Measurements from ENCODE around the gene POLR2J.
"Not testable (repeated sequence)": the region's sequence is repeated elsewhere in the genome, so short reads cannot be mapped to it uniquely, and the experiment has no call there.

POLR2J gene

DNA sequence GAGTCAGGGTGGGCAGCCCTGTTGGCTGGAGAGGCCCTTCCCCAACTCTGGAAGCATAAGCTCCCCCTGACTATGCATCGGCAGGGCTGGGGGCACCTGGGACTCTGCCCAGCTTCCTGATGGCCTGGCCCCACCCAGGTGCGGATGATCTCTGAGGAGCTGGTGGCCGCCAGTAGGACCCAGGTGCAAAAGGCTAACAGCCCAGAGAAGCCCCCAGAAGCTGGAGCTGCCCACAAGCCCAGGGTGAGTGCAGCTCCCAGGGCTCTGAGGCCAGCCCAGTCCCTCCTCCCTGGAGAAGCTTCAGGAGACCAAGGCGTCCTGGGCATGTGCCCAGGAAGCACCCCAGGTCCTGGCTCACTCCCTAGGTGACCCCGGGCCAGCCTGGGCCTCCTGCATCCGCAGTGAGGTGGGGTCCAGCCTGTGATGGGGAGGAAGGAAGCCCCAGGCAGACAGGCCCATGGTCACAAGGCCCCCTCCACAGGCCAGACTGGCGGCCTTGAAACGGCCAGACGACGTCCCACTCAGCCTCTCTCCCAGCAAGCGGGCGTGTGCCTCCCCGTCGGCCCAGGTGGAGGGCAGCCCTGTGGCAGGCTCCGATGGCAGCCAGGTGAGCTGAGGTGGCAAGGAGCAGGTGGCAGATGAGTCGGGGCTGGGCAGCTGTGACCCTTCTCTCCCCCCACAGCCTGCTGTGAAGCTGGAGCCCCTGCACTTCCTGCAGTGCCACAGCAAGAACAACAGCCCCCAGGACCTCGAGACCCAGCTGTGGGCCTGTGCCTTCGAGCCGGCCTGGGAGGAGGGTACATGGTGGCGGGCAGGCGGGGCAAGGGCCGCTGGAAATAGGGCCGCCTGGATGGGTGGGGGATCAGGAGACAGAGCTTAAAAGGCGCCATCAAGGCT is 10.9 kb downstream of the POLR2J start:
- in situ Hi-C loops (cut with MboI; ENCODE audit: low sequenced_read_pairs) = no loop called here

DNA sequence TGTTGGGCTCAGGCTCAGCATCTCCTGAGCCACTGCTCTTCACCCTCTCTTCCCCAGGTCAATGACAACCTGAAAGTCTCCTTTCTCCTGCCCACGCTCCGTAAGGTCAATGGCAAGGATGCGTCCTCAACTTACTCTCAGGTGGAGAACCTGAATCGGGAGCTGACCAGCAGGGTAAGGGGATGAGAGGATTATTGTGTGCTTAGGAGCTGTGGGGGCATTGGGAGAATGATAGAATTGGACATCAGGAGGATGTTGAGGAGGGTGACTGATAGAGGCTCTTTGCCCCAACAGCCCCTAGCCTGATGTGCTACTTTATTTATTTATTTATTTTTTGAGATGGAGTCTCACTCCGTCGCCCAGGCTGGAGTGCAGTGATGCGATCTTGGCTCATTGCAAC is 12.6 kb downstream of the POLR2J start:
- in situ Hi-C loops (cut with MboI; ENCODE audit: low sequenced_read_pairs) = no loop called here

DNA sequence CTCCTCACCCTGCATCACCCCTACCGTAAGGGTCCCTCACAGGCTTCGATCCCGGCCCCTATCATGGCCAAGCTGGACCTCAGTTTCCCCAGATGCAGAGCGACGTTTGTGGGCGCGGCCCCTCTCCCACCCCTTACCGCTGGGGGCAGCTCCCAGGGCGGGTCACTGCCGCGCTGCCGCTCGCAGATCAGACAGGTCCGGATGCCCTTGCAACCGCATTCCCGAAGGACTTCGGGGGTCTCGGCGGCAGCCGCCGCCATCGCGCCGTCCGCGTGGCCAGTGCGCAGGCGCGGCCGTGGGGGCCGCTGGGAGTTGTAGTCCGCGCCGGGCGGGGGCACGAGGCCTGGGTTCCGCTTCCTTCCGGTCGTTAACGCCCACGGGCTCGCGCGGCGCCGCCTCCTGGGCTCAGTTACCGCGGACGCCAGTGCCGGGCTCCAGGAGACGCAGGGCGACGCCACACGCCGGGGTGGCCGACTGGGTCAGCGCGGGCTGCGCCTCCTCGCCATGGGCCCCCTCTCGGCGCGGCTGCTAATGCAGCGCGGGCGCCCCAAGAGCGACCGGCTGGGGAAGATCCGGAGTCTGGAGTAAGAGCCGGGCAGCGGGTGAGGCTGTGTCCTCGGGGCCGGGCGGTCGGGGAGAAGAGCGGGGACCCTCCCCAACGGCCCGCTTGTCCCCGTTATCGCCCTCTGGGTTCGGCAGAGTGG is 14.0 kb downstream of the POLR2J start, which contains the start of the genes ALKBH4 and LRWD1:
ALKBH4 (minus strand) TSS at position 287 of the 704 bp plus-strand sequence; CDS start at position 260, 27 bp downstream.
LRWD1 (plus strand) TSS at position 408 of the 704 bp plus-strand sequence; CDS start at position 505, 97 bp downstream.
- in situ Hi-C loops (cut with MboI; ENCODE audit: low sequenced_read_pairs) = no loop called here

DNA sequence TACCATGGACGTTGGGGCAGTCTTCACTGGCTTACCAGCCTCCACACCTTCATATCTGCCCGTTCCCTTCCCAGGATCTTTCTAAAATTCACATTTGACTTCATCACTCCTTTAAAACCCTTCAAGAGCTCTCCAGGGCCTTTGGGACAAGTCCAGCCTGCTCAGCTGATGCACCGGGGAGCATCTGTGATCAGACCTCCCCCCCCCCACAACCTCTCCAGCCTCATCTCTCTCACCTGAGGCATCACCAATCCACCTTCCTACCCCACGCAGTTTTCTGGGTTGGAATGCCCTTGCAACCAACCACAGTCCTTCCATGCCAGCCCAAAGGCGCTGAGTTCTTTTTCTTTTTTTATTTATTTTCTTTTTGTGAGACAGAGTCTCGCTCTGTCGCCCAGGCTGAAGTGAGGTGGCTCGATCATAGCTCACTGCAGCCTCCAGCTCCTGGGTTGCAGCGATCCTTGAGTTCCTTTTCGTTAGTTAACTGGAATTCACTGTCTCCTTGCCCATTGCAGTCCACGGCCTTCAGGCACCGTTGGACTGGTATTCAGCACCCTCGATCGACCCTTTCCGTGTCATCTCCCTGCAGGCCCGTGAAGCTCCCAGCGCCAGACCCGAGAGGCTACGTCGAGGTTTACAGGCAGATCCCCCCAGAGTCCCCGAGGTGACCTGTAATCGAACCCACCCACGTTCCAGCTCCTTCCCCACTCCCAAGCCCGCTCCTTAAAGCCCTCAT is 14.7 kb downstream of the POLR2J start:
- in situ Hi-C loops (cut with MboI; ENCODE audit: low sequenced_read_pairs) = no loop called here

DNA sequence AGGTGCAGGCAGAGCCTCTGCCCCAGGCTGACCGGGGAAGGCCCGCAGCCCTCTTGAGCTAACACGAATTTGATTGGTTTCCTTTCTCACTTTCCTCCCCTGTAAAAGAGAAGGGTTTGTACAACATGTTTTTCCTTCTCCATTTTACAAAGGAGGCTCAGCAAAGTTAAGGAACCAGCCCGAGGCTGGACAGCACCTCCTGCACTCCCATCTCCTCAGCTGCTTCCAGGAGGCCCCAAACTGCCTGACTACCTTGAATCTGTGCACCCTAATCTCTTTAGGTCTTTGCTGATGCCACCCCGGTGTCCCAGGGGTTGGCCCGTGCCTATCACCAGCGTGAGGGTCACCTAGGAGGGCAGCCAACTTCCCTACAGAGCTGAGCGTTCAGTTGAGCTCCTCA is 18.3 kb downstream of the POLR2J start:
- in situ Hi-C loops (cut with MboI; ENCODE audit: low sequenced_read_pairs) = no loop called here

DNA sequence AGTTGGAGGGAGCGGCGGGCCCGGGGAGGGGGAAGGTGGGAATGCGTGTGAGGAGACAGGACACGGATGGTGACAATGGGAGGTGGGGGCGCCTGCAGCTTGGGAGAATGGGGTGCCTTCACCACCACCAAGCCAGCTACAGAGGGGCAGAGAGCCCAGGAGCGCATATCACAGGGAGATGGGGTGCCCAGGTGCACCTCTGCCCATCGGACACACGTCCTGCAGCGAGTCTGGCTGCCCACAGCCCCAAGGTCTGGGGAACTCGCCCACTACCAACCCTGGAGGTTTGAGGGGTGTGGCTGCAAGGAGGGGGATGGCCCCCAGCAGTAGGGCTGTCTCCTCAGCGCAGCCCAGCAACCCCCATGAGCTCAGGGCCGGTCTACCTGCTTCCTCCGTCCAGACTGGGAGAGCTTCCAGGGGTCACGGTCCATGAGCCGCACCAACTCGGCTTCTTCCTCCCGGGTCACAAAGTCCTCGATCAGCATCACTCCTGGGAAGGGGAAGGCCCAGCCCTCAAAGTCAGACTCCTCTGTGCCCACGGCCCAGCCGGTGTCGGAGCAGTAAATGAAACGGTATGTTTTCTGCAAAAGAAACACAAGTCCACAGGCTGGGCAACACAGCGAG is 19.4 kb downstream of the POLR2J start:
- in situ Hi-C loops (cut with MboI; ENCODE audit: low sequenced_read_pairs) = no loop called here

DNA sequence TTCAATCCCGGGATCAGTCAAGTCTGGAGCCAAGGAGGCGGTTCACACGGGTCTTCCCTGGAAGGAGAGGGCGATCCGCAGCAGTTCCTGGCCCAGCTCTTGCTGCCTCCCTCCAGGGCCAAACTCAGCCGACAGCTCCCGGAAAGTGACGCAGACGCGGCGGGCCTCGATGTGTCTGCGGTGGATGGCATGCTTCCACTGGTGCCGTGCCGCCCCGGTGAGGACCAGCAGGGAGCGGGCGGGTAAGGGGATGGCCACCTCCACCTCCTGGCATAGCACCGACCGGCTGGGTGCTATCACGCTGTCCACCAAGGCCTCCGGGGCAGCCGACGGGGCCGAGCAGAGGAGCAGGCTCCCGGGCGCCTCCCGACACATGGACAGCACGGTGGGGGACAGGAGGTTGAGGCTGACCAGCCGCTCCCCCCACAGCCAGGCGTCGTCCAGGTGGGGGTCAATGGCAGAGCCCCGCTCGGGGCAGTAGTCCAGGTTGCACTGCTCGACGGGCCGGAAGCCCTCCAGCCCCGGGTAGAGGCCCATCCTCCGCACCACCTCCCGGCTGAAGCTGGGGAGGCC is 21.3 kb downstream of the POLR2J start:
- in situ Hi-C loops (cut with MboI; ENCODE audit: low sequenced_read_pairs) = no loop called here

DNA sequence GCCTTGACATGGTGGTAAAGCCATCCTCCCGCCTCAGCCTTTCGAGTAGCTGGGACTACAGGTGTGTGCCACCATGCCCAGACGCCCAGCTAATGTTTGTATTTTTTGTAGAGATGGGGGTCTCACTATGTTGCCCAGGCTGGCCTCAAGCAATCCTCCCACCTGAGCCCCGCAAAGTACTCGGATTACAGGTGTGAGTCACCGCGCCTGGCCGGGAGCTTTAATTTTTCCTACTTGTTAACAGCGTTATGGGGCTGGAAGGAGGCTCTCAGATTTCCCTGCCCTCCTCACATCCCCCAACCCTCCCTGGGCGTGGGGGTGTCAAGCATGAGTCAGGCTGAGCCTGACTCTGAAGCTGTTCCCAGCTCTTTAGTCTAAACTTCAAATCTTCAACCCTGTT is 22.4 kb downstream of the POLR2J start:
- in situ Hi-C loops (cut with MboI; ENCODE audit: low sequenced_read_pairs) = no loop called here

DNA sequence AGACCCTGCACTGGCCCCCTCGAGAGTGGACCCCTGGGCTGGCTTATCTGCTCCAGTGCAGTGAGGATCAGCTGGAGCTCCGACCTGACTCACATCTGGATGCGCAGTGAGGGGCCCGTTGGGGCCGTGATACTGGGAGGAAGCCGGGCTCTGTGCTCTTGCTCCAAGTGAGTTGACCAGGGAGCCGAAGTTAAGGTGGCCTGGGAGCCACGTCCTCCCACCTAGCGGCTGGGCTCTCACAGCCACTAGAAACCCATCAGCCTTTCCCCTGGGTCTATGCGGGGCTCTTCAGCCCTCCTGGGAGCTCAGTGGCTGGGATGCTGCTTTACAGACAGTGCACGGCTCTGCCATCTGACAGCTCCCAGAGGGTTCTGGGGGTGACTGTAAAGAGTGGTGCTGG is 23.1 kb downstream of the POLR2J start:
- in situ Hi-C loops (cut with MboI; ENCODE audit: low sequenced_read_pairs) = no loop called here

DNA sequence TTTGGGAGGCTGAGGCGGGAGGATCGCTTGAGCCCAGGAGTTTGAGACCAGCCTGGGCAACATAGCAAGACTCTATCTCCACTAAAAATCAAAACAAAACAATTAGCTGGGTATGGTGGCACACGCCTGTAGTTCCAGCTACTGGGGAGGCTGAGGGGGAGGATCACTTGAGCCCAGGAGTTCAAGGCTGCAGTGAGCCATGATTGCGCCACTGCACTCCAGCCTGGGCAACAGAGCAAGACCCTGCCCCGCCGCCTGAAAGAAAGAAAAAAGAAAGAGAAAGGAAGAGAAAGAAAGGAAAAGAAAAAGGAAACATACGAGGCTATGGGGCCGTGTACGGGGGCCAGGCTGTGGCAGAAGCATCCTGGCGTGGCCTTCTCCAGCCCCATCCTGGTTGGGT is 23.8 kb downstream of the POLR2J start:
- in situ Hi-C loops (cut with MboI; ENCODE audit: low sequenced_read_pairs) = not testable (repeated sequence)

DNA sequence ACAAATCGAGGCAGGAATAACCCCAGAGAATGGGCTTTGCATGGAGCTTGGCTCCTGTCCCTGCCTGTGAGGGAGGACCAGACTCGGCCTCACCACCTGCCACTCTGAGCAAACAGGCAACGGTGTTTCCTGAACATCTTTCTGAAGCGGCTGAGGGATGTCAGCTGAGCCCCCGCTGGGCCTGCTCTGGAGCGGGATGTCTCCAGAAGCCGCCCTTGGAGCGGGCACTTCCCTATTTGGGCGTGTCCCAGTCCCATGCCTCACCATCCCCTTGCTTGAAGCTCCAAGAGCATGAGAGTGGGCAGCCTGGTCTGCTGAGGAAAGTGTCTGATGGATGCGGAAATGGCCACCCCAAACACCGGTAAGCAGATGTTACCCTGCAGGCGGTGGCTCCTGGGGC is 24.3 kb downstream of the POLR2J start:
- in situ Hi-C loops (cut with MboI; ENCODE audit: low sequenced_read_pairs) = no loop called here

DNA sequence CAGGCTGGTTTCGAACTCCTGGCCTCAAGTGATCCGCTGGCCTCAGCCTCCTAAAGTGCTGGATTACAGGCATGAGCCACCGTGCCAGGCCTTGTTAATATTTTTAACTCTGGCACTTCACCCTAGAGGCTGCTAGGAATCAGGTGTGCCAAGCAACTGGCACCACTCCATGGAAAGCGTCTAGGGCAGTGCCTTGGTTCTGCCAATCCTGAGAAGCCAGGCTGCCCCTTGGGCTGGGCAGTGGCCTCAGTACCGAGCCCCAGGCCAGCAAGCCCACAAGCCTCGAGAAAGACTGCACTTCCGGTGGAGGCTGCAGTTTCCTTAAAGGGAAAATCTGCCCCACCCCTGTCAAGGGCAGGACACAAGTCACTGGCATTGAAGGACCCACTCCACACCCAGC is 25.4 kb downstream of the POLR2J start:
- in situ Hi-C loops (cut with MboI; ENCODE audit: low sequenced_read_pairs) = no loop called here

DNA sequence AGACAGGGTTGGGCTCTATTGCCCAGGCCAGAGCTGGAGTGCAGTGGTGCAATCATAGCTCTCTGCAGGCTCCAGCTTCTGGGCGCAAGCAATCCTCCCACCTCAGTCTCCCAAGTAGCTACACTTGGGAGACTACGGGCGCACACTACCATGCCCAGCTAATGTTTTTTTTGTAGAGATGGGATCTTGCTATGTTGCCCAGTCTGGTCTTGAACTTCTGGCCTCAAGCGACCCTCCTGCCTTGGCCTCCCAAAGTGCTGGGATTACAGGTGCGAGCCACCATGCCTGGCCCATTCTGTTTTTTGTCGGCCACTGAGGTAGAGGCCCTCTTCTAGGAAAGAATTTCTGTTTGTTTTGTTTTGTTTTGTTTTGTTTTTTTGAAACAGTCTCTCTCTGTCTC is 26.3 kb downstream of the POLR2J start:
- in situ Hi-C loops (cut with MboI; ENCODE audit: low sequenced_read_pairs) = no loop called here

DNA sequence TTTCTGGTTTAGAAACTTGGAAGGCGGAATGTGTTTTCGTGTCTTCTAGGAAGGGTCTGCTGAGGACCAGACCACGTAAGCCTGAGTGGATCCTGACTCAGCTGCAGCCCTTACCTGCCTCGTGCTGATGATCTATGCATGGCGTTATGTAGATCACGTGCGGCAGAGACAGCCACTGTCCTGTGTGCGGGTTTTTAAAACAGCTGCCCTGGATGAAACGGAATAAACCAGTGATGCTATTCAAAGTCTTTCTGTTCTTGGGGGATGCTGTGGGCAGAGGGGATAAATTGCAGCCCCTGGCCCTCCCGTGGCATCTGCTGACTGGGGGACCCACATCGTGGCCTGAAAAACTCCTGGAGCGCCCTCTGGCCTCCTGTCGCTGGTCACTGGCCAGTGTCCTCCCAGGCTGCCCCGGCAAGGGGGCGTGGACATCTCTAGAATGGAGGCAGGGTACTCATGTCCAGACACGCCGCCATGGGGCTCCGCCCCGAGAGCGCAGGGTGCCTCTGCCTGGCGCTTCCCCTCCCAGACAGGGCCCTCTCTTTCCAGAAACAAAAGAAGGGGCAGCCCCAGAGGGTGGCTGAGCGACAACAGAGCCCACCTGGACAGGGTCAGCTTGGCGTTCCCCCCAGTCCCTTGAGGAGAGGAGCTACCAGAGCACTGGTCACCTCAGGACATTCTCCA is 27.2 kb downstream of the POLR2J start:
- in situ Hi-C loops (cut with MboI; ENCODE audit: low sequenced_read_pairs) = no loop called here

DNA sequence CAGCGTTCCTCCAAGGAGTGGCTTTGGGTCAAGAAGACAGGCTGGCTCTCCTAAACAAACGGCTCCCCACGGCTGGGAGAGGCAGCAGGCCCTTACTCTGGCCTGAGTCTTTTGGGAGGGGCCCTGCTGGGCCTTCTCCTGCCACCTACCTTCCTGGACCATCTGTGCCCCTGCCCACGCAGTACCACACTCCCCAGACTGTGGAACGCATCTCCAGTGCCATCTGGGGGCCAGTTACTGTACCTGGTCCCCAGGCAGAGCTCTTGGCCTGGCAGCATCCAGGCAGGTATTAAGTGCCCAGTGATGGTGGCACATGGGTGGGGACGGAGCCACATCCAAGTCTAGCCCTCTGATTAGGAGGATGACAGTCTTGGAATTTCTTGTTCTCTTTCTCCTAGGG is 28.5 kb downstream of the POLR2J start:
- in situ Hi-C loops (cut with MboI; ENCODE audit: low sequenced_read_pairs) = no loop called here

DNA sequence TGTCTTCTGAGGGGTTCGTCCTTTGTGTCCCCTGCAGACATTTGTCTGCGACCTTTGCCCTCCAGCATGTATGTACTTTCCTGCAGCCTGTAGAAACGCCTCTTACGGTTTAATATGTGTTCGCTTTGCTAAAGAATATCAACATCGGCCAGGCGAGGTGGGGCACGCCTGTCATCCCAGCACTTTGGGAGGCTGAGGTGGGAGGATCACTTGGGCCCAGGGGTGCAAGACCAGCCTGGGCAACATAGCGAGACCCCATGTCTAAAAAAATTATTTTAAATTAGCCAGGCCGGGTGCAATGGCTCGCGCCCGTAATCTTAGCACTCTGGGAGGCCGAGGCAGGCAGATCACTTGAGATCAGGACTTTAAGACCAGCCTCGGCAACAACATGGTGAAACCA is 29.6 kb downstream of the POLR2J start:
- in situ Hi-C loops (cut with MboI; ENCODE audit: low sequenced_read_pairs) = no loop called here

DNA sequence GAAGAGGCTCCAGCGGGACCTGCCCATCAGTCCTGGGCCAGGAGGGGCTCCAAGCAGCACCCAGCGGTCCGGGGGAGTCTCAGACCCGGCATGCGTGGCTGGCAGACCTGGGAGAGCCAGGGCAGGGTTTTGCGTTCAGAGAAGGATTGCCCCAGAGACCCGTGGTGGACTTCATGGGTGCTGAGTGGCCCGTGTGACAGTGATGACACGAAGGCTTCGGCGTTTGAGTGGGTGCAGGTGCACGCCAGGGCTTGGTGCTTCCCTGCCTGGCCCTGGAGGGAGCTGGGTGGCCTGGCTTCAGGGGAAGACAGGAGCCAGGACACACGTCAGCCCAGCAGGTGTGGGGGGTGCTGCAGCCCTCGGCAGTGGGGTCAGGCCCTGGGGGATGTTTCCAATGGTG is 31.4 kb downstream of the POLR2J start:
- in situ Hi-C loops (cut with MboI; ENCODE audit: low sequenced_read_pairs) = no loop called here

DNA sequence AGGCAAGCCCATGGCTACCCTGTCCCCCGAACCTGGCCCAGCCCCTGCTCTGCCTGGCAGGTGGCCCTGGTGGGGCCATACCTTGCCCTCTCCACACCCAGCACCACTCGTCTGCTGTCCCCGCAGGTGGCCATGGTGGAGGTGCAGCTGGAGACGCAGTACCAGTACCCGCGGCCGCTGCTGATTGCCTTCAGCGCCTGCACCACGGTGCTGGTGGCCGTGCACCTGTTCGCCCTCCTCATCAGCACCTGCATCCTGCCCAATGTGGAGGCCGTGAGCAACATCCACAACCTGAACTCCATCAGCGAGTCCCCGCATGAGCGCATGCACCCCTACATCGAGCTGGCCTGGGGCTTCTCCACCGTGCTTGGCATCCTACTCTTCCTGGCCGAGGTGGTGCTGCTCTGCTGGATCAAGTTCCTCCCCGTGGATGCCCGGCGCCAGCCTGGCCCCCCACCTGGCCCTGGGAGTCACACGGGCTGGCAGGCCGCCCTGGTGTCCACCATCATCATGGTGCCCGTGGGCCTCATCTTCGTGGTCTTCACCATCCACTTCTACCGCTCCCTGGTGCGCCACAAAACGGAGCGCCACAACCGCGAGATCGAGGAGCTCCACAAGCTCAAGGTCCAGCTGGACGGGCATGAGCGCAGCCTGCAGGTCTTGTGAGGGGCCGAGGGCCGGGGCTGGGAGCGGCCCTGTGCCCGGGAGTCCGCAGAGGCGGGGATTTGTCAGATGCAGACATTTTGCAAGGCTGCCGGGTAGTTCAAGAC is 32.1 kb downstream of the POLR2J start:
- in situ Hi-C loops (cut with MboI; ENCODE audit: low sequenced_read_pairs) = no loop called here

DNA sequence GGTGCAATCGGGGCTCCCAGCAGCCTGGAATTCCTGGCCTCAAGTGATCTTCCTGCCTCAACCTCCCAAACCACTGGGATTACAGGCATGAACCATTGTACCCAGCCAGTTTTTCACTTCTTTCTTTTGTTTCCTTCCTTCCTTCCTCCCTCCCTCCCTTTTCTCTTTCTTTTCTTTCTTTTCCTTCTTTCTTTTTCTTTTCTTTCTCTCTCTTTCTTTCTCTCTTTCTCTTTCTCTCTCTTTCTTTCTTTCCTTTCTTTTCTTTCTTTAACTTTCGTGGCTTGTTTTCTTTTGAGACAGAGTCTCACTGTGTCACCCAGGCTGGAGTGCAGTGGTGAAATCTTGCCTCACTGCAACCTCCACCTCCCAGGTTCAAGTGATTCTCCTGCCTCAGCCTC is 33.0 kb downstream of the POLR2J start:
- in situ Hi-C loops (cut with MboI; ENCODE audit: low sequenced_read_pairs) = no loop called here

Measured in HL-60/S4 (cell line).